CD4-positive, alpha-beta T cell (primary cell): ENCODE data around the gene MYO15B. TPM values are rescaled to one million over a fixed set of nuclear protein-coding genes. Genes with fewer than 3 reads are reported as not detected.

Experiments used
- ATAC-seq: fragments of 200-7000 bp; cut with Tn5 transposase; one replicate; pipeline ENCODE4 v1.10.0; 2022; ENCODE audit warnings: mild to moderate bottlenecking; ENCODE audit not compliant: poor library complexity
- CTCF ChIA-PET: fragments of 350-600 bp; sonication (Branson Sonifier 250); formaldehyde crosslinking; loops from one replicate; lab custom pipeline; 2021; ENCODE audit warnings: antibody characterized with exemption, inconsistent platforms; lab: Charles Lee
- POLR2A ChIA-PET: fragments of 350-600 bp; sonication (Branson Sonifier 250); formaldehyde crosslinking; loops from one replicate; lab custom pipeline; 2021; ENCODE audit warnings: antibody characterized with exemption, inconsistent platforms; lab: Charles Lee
- DNase-seq, 14 experiments: peaks; one replicate each; pipeline ENCODE4 v3.0.0-alpha.2; 2013 to 2020; ENCODE audit warnings: mixed read lengths in 2 of 14
- H3K27ac ChIP-seq, 2 donors: one replicate each; pipeline versions ENCODE4 v1.5.1 to v1.7.0; 2013; ENCODE audit warnings: low read length in 2 of 2, low read depth in 1 of 2, mild to moderate bottlenecking in 1 of 2
- H3K27me3 ChIP-seq, 2 experiments: 1 replicate in 1 of 2; 2 replicates in 1 of 2; pipeline versions ENCODE4 v1.6.1 to v1.7.0; 2013; ENCODE audit warnings: low read length in 2 of 2, control low read depth in 1 of 2, mild to moderate bottlenecking in 1 of 2, moderate library complexity in 1 of 2; ENCODE audit not compliant: insufficient read depth in 2 of 2, control insufficient read depth in 1 of 2
- H3K36me3 ChIP-seq: one replicate; pipeline ENCODE4 v1.6.1; 2013; ENCODE audit warnings: low read length, control low read depth; ENCODE audit not compliant: insufficient read depth
- H3K4me1 ChIP-seq: one replicate; pipeline ENCODE4 v1.6.1; 2013; ENCODE audit warnings: low read length, control low read depth; ENCODE audit not compliant: insufficient read depth
- H3K4me3 ChIP-seq: one replicate; pipeline ENCODE4 v1.5.1; 2013; ENCODE audit warnings: mild to moderate bottlenecking, low read length, moderate library complexity
- H3K9me3 ChIP-seq, 2 experiments: 1 replicate in 1 of 2; 2 replicates in 1 of 2; pipeline versions ENCODE4 v1.6.1 to v1.7.0; 2013; ENCODE audit warnings: low read length in 2 of 2, mild to moderate bottlenecking in 2 of 2, control low read depth in 1 of 2, moderate library complexity in 1 of 2; ENCODE audit not compliant: control insufficient read depth in 1 of 2, insufficient read depth in 1 of 2
- H3K27ac Mint-ChIP-seq: one replicate; pipeline ENCODE4 v1.8.0; 2020; ENCODE audit warnings: mixed read lengths
- H3K27me3 Mint-ChIP-seq: one replicate; pipeline ENCODE4 v1.8.0; 2021; ENCODE audit warnings: mixed read lengths
- H3K36me3 Mint-ChIP-seq: one replicate; pipeline ENCODE4 v1.8.0; 2021; ENCODE audit warnings: low read depth, mixed read lengths
- H3K4me1 Mint-ChIP-seq: one replicate; pipeline ENCODE4 v1.8.0; 2021; ENCODE audit warnings: low read depth, mixed read lengths
- H3K4me3 Mint-ChIP-seq: one replicate; pipeline ENCODE4 v1.8.0; 2020; ENCODE audit warnings: mild to moderate bottlenecking, mixed read lengths
- H3K9me3 Mint-ChIP-seq: one replicate; pipeline ENCODE4 v1.8.0; 2020; ENCODE audit warnings: mixed read lengths
- CTCF ChIP-seq: fragments of 200-600 bp; IDR thresholded peaks from one replicate; pipeline ENCODE4 v1.8.0; 2022; ENCODE audit warnings: antibody characterized with exemption, mild to moderate bottlenecking
- intact Hi-C, 2 experiments: fragments of 100-400 bp; cut with DNase I in 1 of 2; cut with micrococcal nuclease in 1 of 2; formaldehyde crosslinking; loops; one replicate each; pipeline versions ENCODE4 v1.15.1 to v1.9.0; 2023 to 2025; cut with DNase I, micrococcal nuclease
- total RNA-seq, 174 experiments: library from RNA in 2 of 174; stranded (reverse) in 2 of 174; gene quantifications; one replicate each; pipeline ENCODE4 v1.2.3 and lab custom pipeline; 2021 to 2026

The MYO15B gene
- total RNA-seq, 2 experiments from 2014 or later = 202 to 209 TPM

DNA sequence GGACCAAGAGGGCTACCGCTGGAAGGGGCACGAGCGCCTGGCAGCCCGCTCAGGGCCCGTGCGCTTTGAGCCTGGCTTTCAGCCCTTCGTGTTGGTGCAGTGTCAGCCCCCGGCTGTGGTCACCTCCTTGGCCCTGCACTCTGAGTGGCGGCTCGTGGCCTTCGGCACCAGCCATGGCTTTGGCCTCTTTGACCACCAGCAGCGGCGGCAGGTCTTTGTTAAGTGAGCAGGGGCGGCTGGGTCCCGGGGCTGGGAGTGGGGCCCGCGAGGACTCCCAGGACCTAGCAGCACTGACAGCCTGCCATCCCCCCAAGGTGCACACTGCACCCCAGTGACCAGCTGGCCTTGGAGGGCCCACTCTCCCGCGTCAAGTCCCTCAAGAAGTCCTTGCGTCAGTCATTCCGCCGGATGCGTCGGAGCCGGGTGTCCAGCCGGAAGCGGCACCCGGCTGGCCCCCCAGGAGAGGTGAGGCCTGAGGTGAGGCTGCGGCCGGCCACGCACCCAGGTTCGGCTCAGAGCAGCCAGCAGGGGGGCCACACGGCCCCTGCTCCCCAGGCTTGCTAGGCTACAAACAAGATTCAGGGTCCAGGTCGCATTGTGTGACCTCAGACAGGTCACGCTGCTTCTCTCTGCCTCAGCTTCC is 17.4 kb upstream of the MYO15B start:
- intact Hi-C loops = no loop called here
- Mint-ChIP-seq H3K9me3 (no peaks in the 10 kb centered on the region), H3K4me3 (no peak overlapping the region), H3K27ac (no peak overlapping the region), H3K36me3 (peaks cover 12% of the 10 kb centered on the region), H3K4me1 (no peaks in the 10 kb centered on the region), H3K27me3 (no peaks in the 10 kb centered on the region)
- peaks cover 23% of the 10 kb centered on the region for H3K36me3 ChIP-seq
- ATAC-seq (no peak), DNase-seq (no peak)
- H3K9me3 ChIP-seq = no peaks in the 10 kb centered on the region
- no peak for TF ChIP-seq CTCF
- no peaks in the 10 kb centered on the region for H3K27me3 ChIP-seq
- H3K4me3 ChIP-seq = no peak overlapping the region
- H3K4me1 ChIP-seq = peaks cover 6% of the 10 kb centered on the region
- ChIA-PET CTCF (no interaction called here), POLR2A (no interaction called here)
- H3K27ac ChIP-seq = no peak overlapping the region

- Mint-ChIP-seq H3K4me1 (no peaks in the 10 kb centered on the region), H3K9me3 (no peaks in the 10 kb centered on the region), H3K27ac (no peak overlapping the region), H3K4me3 (no peak overlapping the region), H3K27me3 (no peaks in the 10 kb centered on the region), H3K36me3 (peaks cover 9% of the 10 kb centered on the region)
- no peak overlapping the region for H3K27ac ChIP-seq
- H3K9me3 ChIP-seq = no peaks in the 10 kb centered on the region
- H3K27me3 ChIP-seq = no peaks in the 10 kb centered on the region
- intact Hi-C loops = no loop called here
- H3K4me3 ChIP-seq = no peak overlapping the region
- CTCF ChIA-PET = no interaction called here
- TF ChIP-seq CTCF = no peak
- ATAC-seq = no peak
- DNase-seq = no peak
- H3K36me3 ChIP-seq = peaks cover 18% of the 10 kb centered on the region
- POLR2A ChIA-PET = no interaction called here
- H3K4me1 ChIP-seq = peaks cover 6% of the 10 kb centered on the region
Measured at GRCh38 chr17:75570772-75571171, 16.8 kb upstream of the MYO15B start.

- Mint-ChIP-seq H3K4me3 (no peak overlapping the region), H3K27me3 (no peaks in the 10 kb centered on the region), H3K9me3 (no peaks in the 10 kb centered on the region), H3K4me1 (no peaks in the 10 kb centered on the region), H3K36me3 (peaks cover 3% of the 10 kb centered on the region), H3K27ac (no peak overlapping the region)
- POLR2A ChIA-PET = no interaction called here
- H3K27ac ChIP-seq = no peak overlapping the region
- intact Hi-C loops = no loop called here
- TF ChIP-seq CTCF = no peak
- H3K36me3 ChIP-seq = peaks cover 12% of the 10 kb centered on the region
- H3K4me3 ChIP-seq = no peak overlapping the region
- ATAC-seq (no peak), DNase-seq (peak in 3 of 14 experiments; percentile 30 to 76 (median 61))
- no peaks in the 10 kb centered on the region for H3K27me3 ChIP-seq
- no peaks in the 10 kb centered on the region for H3K9me3 ChIP-seq
- peaks cover 6% of the 10 kb centered on the region for H3K4me1 ChIP-seq
- CTCF ChIA-PET = no interaction called here
Measured at GRCh38 chr17:75571197-75571884, 16.3 kb upstream of the MYO15B start.
